ENCODE results near the gene OPRM1. TPM values are rescaled to one million over a fixed set of nuclear protein-coding genes. Genes with fewer than 3 reads are reported as not detected.

The OPRM1 gene
- total and polyA plus RNA-seq, 11 donors: not detected

GRCh38 chr6:154012852-154013251 is 26.2 kb upstream of the OPRM1 start:
- no peaks in the 10 kb centered on the region for H3K36me3 ChIP-seq
- no peak for ATAC-seq
- intact Hi-C loops (cut with DNase I): no loop called here

DNA sequence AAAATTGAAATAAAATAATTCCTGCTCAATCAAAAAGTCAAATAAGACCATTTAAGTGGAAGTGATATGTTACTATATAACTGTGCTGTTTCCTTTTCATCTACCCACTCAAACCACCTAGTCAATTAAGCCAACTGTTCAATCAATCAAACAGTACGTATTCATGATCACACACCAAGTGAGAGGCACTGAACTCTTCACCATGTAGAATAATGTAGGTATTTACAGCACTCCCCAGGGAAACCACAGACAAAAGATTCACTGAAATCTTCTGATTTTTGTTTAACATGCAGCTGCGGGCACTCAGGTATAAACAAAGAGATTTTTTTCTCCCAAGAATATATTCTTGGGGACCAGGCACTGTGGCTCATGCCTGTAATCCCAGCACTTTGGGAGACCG is 21.3 kb upstream of the OPRM1 start:
- intact Hi-C loops (cut with DNase I): no loop called here
- Histone ChIP-seq H3K9me3 (peaks cover 0 to 10% (median 5%) of the 10 kb centered on the region in 12 donors), H3K36me3 (no peaks in the 10 kb centered on the region), H3K27ac (no peak overlapping the region), H3K27me3 (no peaks in the 10 kb centered on the region), H3K4me1 (no peaks in the 10 kb centered on the region), H3K4me3 (no peak overlapping the region)
- DNase-seq (no peak), ATAC-seq (no peak)
- TF ChIP-seq POLR2A (IDR thresholded peaks at IDR 0.05): no peak
- TF ChIP-seq, protein P1, sequence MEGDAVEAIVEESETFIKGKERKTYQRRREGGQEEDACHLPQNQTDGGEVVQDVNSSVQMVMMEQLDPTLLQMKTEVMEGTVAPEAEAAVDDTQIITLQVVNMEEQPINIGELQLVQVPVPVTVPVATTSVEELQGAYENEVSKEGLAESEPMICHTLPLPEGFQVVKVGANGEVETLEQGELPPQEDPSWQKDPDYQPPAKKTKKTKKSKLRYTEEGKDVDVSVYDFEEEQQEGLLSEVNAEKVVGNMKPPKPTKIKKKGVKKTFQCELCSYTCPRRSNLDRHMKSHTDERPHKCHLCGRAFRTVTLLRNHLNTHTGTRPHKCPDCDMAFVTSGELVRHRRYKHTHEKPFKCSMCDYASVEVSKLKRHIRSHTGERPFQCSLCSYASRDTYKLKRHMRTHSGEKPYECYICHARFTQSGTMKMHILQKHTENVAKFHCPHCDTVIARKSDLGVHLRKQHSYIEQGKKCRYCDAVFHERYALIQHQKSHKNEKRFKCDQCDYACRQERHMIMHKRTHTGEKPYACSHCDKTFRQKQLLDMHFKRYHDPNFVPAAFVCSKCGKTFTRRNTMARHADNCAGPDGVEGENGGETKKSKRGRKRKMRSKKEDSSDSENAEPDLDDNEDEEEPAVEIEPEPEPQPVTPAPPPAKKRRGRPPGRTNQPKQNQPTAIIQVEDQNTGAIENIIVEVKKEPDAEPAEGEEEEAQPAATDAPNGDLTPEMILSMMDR (IDR thresholded peaks at IDR 0.05): no peak
- 66 to 68% (median 67%) methylated on average over 3 of the region's 3 CpGs for WGBS, 4 donors

More at GRCh38 chr6:154012852-154013251, 26.2 kb upstream of the OPRM1 start:
- no peak overlapping the region for H3K27ac ChIP-seq
- no peak for TF ChIP-seq POLR2A (IDR thresholded peaks at IDR 0.05)
- TF ChIP-seq, protein P1 (IDR thresholded peaks at IDR 0.05): no peak
- DNase-seq: no peak
- no peak overlapping the region for H3K4me3 ChIP-seq
- 64 to 74% (median 67%) methylated on average over 2 of the region's 2 CpGs for WGBS, 4 donors
- no peaks in the 10 kb centered on the region for H3K27me3 ChIP-seq
- peaks cover 0 to 10% (median 0%) of the 10 kb centered on the region in 12 donors for H3K9me3 ChIP-seq
- H3K4me1 ChIP-seq: no peaks in the 10 kb centered on the region

- H3K9me3 ChIP-seq: peaks cover 0 to under 1% (median 0%) of the 10 kb centered on the region in 12 donors
- no peak for ATAC-seq
- no peak for DNase-seq
- H3K4me1 ChIP-seq: no peaks in the 10 kb centered on the region
- no peak overlapping the region for H3K27ac ChIP-seq
- peaks cover 0 to 5% (median 0%) of the 10 kb centered on the region in 9 donors for H3K27me3 ChIP-seq
- H3K36me3 ChIP-seq: no peaks in the 10 kb centered on the region
- TF ChIP-seq, protein P1 (IDR thresholded peaks at IDR 0.05): no peak
- no peak for TF ChIP-seq POLR2A (IDR thresholded peaks at IDR 0.05)
- no peak overlapping the region for H3K4me3 ChIP-seq
- 44 to 62% (median 54%) methylated on average over 2 of the region's 2 CpGs for WGBS, 4 donors
- intact Hi-C loops (cut with DNase I): no loop called here
Measured at GRCh38 chr6:154030646-154031045, 8.4 kb upstream of the OPRM1 start.

DNA sequence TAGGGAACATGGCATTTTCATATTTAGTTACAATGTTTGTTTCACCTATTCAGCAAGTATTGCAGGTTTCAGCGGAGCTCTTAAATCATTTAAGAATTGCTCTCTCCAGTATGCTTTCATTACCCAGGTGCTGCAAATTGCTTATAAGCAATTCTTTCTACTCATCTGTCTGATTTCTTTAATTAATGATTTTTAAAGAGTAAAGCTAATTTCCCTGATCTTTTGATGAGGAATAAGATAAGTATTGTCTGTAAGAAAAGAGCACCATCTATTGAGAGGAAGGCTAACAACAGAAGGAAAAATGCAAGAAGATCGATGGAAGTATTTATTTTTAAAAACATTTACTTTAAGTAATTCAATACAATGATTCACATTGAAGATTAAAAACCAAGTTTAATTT is 2.0 kb downstream of the OPRM1 start:
- Histone ChIP-seq H3K27me3 (peaks cover 0 to 23% (median 6%) of the 10 kb centered on the region in 9 donors), H3K9me3 (peaks cover 0 to 3% (median 0%) of the 10 kb centered on the region in 12 donors), H3K4me3 (no peak overlapping the region), H3K27ac (no peak overlapping the region), H3K4me1 (no peaks in the 10 kb centered on the region), H3K36me3 (no peaks in the 10 kb centered on the region)
- ATAC-seq (no peak), DNase-seq (no peak)
- no peak for TF ChIP-seq POLR2A (IDR thresholded peaks at IDR 0.05)
- TF ChIP-seq, protein P1 (IDR thresholded peaks at IDR 0.05): no peak
- intact Hi-C loops (cut with DNase I): no loop called here
- 86 to 90% (median 89%) methylated on average over 2 of the region's 2 CpGs for WGBS, 4 donors

All from heart left ventricle (tissue), 16 donors.